Activated CD8-positive, alpha-beta memory T cell treated with anti-CD3 and anti-CD28 coated beads, Interleukin-2, amount 10 ng/mL, durations not matched to agents 7 days and 5 days (primary cell): ENCODE measurements around the gene CSMD2. TPM values are rescaled to one million over a fixed set of nuclear protein-coding genes. Genes with fewer than 3 reads are reported as not detected.

Experiments
- ATAC-seq: fragments of 150-1000 bp; cut with Tn5 transposase; one replicate; pipeline ENCODE4 v1.10.0; 2021; ENCODE audit warnings: moderate library complexity
- CTCF ChIA-PET: fragments of 350-600 bp; sonication (Branson Sonifier 250); formaldehyde crosslinking; loops from one replicate; lab custom pipeline; 2021; ENCODE audit warnings: antibody characterized with exemption; lab: Charles Lee
- DNase-seq: peaks from one replicate; pipeline ENCODE4 v3.0.0-alpha.2; 2020
- H3K27ac Mint-ChIP-seq: one replicate; pipeline ENCODE4 v1.8.0; 2021; ENCODE audit warnings: mild to moderate bottlenecking, mixed read lengths
- H3K27me3 Mint-ChIP-seq: one replicate; pipeline ENCODE4 v1.8.0; 2021; ENCODE audit warnings: mixed read lengths
- H3K36me3 Mint-ChIP-seq: one replicate; pipeline ENCODE4 v1.8.0; 2021; ENCODE audit warnings: mild to moderate bottlenecking, mixed read lengths
- H3K4me1 Mint-ChIP-seq: one replicate; pipeline ENCODE4 v1.8.0; 2021; ENCODE audit warnings: mixed read lengths
- H3K4me3 Mint-ChIP-seq: one replicate; pipeline ENCODE4 v1.8.0; 2021; ENCODE audit warnings: mild to moderate bottlenecking, moderate library complexity, mixed read lengths
- H3K9me3 Mint-ChIP-seq: one replicate; pipeline ENCODE4 v1.8.0; 2022; ENCODE audit warnings: low read depth, mixed read lengths
- total RNA-seq, 2 experiments: library from RNA; stranded (reverse); gene quantifications; one replicate each; pipeline ENCODE4 v1.2.3, GENCODE V29; 2021

The CSMD2 gene
- total RNA-seq, 2 experiments from 2014 or later = not detected

- Mint-ChIP-seq H3K9me3 (no peaks in the 10 kb centered on the region), H3K4me3 (no peak within 1 kb of the TSS), H3K27me3 (peaks cover 5% of the 10 kb centered on the region), H3K36me3 (no peaks in the 10 kb centered on the region), H3K4me1 (peaks cover 9% of the 10 kb centered on the region), H3K27ac (no peak within 1 kb of the TSS)
- ATAC-seq (no peak), DNase-seq (no peak)
- CTCF ChIA-PET = no interaction called here
Observed at GRCh38 chr1:33863779-33864178, 301.3 kb downstream of the CSMD2 start, which contains the start of gene HMGB4. HMGB4 (plus strand) TSS chr1:33864079; CDS start chr1:33864192, 113 bp downstream.

GRCh38 chr1:33860671-33861070 lies 304.4 kb downstream of the CSMD2 start:
- H3K27ac Mint-ChIP-seq = no peak overlapping the region
- CTCF ChIA-PET = no interaction called here
- H3K36me3 Mint-ChIP-seq = no peaks in the 10 kb centered on the region
- peaks cover 5% of the 10 kb centered on the region for H3K27me3 Mint-ChIP-seq
- no peaks in the 10 kb centered on the region for H3K4me1 Mint-ChIP-seq
- H3K9me3 Mint-ChIP-seq = no peaks in the 10 kb centered on the region
- ATAC-seq (no peak), DNase-seq (no peak)
- H3K4me3 Mint-ChIP-seq = no peak overlapping the region

- H3K27me3 Mint-ChIP-seq = peaks cover 8% of the 10 kb centered on the region
- H3K9me3 Mint-ChIP-seq = no peaks in the 10 kb centered on the region
- no peaks in the 10 kb centered on the region for H3K4me1 Mint-ChIP-seq
- DNase-seq (no peak), ATAC-seq (no peak)
- no peaks in the 10 kb centered on the region for H3K36me3 Mint-ChIP-seq
- H3K4me3 Mint-ChIP-seq = no peak overlapping the region
- H3K27ac Mint-ChIP-seq = no peak overlapping the region
- CTCF ChIA-PET = no interaction called here
Observed at GRCh38 chr1:33854091-33854490, 310.9 kb downstream of the CSMD2 start.

GRCh38 chr1:33853431-33853830 lies 311.6 kb downstream of the CSMD2 start:
- no peaks in the 10 kb centered on the region for H3K9me3 Mint-ChIP-seq
- no peak for ATAC-seq
- no peak overlapping the region for H3K27ac Mint-ChIP-seq
- H3K36me3 Mint-ChIP-seq = no peaks in the 10 kb centered on the region
- peaks cover 8% of the 10 kb centered on the region for H3K27me3 Mint-ChIP-seq
- no peaks in the 10 kb centered on the region for H3K4me1 Mint-ChIP-seq
- CTCF ChIA-PET = no interaction called here
- DNase-seq = no peak
- no peak overlapping the region for H3K4me3 Mint-ChIP-seq

DNA sequence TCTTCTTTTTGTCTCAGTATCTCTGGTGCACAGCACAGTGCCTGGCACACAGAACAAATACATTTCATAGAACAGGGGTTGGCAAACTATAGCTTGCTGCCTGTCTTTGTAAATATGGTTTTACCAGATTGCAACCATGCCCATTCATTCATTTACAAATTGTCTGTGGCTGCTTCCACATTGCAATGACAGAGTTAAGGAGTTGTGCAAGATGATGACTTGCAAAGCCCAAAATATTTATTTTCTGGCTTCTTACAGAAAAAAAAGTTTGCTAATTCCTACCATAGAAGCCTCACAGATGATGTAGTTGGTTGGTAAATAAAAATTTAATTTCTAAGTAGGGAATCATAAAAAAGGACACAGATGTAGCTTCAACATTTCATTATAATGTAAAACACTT lies 312.3 kb downstream of the CSMD2 start:
- H3K9me3 Mint-ChIP-seq = no peaks in the 10 kb centered on the region
- no peak overlapping the region for H3K4me3 Mint-ChIP-seq
- H3K36me3 Mint-ChIP-seq = no peaks in the 10 kb centered on the region
- no peak for ATAC-seq
- H3K4me1 Mint-ChIP-seq = no peaks in the 10 kb centered on the region
- peaks cover 8% of the 10 kb centered on the region for H3K27me3 Mint-ChIP-seq
- H3K27ac Mint-ChIP-seq = no peak overlapping the region
- DNase-seq = no peak
- CTCF ChIA-PET = no interaction called here

DNA sequence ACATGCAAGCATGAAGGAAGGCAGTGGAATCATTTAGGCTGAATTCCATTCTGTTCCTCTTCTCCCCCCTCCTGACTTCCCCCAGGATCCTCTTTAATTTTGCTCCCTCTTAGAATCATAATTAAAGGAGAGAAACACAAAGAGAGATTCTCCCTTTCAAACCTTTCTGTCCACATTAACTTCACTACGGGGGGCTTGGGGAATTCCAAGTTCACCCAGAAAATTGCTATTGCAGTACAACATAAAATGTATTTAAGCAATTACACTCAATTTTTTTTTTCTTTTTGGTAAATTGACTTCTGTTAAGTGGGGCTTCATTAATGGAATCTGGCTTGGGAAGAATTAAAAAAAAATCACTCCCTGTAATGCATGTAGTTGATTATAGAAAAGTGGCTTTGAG lies 314.5 kb downstream of the CSMD2 start:
- CTCF ChIA-PET = no interaction called here
- no peaks in the 10 kb centered on the region for H3K9me3 Mint-ChIP-seq
- DNase-seq = no peak
- H3K27me3 Mint-ChIP-seq = peaks cover 8% of the 10 kb centered on the region
- no peaks in the 10 kb centered on the region for H3K4me1 Mint-ChIP-seq
- no peak overlapping the region for H3K4me3 Mint-ChIP-seq
- H3K36me3 Mint-ChIP-seq = no peaks in the 10 kb centered on the region
- ATAC-seq = no peak
- no peak overlapping the region for H3K27ac Mint-ChIP-seq

DNA sequence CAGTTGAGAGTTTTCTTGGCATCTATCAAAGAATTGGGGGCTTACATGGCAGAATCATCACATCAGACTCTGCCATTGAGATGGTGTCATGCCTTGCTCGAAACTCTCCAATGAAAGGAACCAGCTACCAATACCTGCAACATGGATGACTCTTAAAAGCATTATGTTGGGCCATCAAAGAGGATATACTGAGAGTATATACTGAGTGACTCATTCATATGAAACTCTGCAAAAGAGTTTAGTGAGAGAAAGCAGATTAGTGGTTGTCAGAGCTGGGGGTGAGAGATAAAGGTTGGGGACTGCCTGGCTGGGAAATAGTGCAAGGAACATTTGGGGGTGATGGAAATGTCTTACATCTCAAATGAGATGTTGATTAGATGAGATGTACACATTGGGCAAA lies 315.8 kb downstream of the CSMD2 start:
- ATAC-seq (no peak), DNase-seq (no peak)
- H3K27ac Mint-ChIP-seq = no peak overlapping the region
- H3K4me3 Mint-ChIP-seq = no peak overlapping the region
- no peaks in the 10 kb centered on the region for H3K4me1 Mint-ChIP-seq
- no peaks in the 10 kb centered on the region for H3K36me3 Mint-ChIP-seq
- H3K9me3 Mint-ChIP-seq = no peaks in the 10 kb centered on the region
- peaks cover 10% of the 10 kb centered on the region for H3K27me3 Mint-ChIP-seq
- CTCF ChIA-PET = no interaction called here

DNA sequence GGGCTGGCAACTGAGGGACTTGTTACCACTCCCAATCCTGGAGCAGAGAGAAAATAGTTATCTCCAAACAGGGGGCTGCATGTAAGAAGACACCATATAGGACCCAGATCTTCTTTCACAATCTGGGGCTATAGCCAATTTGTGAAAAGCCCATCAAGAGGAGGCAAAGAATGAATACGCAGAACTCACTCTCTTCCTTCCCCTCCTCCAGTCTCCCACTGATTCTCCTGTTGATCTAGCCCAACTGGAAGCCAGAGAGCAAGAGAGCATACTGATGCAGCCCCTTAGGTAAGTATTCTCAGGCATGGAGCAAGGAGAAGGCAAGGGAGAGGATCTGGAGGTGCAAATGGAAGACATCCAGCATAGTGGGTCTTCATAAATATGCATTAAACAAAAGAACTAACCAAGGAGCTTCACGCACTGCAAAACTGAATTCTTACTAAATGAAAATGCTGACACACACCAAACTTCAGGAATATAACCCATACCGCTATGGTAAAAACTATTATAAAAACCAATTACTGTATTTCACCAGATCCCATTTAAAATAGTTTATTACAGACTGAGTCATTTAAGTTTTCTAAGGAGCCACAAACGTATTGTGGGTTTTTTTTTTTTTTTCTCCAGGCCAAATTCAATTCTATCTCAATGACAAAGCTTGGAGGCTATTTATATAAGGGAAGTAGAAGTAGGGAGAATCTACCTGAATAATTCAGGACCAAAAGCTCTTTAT lies 316.7 kb downstream of the CSMD2 start:
- Mint-ChIP-seq H3K4me1 (no peaks in the 10 kb centered on the region), H3K4me3 (no peak overlapping the region), H3K36me3 (no peaks in the 10 kb centered on the region), H3K27ac (no peak overlapping the region), H3K27me3 (peaks cover 10% of the 10 kb centered on the region), H3K9me3 (no peaks in the 10 kb centered on the region)
- no peak for ATAC-seq
- no peak for DNase-seq
- CTCF ChIA-PET = no interaction called here

DNA sequence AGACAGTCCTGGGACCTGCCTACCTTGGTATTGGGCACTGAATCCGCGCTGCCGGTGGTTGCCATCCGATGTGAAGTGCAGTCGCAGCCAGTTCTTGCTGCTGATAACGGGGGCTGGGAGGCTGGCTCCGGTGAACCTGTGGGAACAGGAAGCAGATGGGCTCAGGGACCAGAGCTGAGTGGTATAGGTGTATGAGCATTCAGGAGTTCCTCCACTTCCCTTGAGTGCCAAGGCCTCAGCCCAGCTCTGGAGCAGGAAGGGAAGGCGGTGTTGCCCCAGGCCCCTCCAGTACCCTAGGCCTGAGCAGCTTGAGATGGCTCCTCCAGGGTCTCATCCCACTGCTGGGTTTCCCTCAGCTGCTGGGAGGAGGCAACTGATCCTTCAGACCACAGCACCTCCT lies 318.2 kb downstream of the CSMD2 start:
- H3K9me3 Mint-ChIP-seq = no peaks in the 10 kb centered on the region
- ATAC-seq (no peak), DNase-seq (no peak)
- H3K36me3 Mint-ChIP-seq = no peaks in the 10 kb centered on the region
- H3K27ac Mint-ChIP-seq = no peak overlapping the region
- no peaks in the 10 kb centered on the region for H3K4me1 Mint-ChIP-seq
- no peak overlapping the region for H3K4me3 Mint-ChIP-seq
- CTCF ChIA-PET = no interaction called here
- peaks cover 9% of the 10 kb centered on the region for H3K27me3 Mint-ChIP-seq

DNA sequence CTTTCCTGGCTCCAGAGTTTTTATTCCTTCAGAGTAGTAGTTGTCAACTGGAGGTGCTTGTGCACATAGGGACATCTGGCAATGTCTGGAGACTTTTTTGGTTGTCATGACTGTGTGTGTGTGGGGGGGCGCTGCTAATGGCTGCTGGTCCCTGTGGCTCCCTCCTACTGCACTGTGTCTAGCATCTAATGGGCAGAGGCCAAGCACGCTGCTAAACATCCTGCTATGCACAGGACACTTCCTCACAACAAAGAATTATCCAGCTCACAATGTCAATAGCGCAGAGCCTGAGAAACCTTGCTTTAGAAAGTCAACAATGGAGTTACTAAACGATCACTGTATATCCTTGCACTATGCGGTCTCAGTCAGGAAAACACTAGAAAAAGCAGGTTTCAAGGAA lies 320.9 kb downstream of the CSMD2 start:
- Mint-ChIP-seq H3K36me3 (no peaks in the 10 kb centered on the region), H3K4me3 (no peak overlapping the region), H3K9me3 (no peaks in the 10 kb centered on the region), H3K27ac (no peak overlapping the region), H3K4me1 (no peaks in the 10 kb centered on the region), H3K27me3 (peaks cover 9% of the 10 kb centered on the region)
- ATAC-seq (no peak), DNase-seq (no peak)
- CTCF ChIA-PET = no interaction called here

GRCh38 chr1:33842348-33842747 lies 322.7 kb downstream of the CSMD2 start:
- Mint-ChIP-seq H3K4me1 (no peaks in the 10 kb centered on the region), H3K27ac (no peak overlapping the region), H3K9me3 (no peaks in the 10 kb centered on the region), H3K4me3 (no peak overlapping the region), H3K27me3 (peaks cover 7% of the 10 kb centered on the region), H3K36me3 (no peaks in the 10 kb centered on the region)
- no peak for DNase-seq
- CTCF ChIA-PET = no interaction called here
- no peak for ATAC-seq

DNA sequence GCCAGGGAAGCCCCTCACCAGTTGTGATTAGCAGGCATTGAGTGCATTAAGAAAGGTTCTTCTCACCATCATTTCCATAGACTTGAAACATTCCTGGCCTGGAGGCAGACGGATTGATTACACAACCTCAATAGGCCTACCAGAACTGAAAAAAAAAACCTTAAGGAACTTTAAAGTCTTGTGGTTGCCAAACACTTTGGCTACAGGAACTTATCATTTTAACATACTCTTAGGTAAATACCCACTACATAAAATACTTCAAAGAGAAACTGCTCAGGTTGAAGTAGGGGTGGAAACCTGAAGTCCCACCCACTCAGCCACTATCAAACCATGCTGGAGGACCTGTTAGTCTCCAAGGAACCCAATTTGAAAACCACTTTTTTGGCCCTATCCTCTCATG lies 323.5 kb downstream of the CSMD2 start:
- ATAC-seq (no peak), DNase-seq (no peak)
- H3K36me3 Mint-ChIP-seq = no peaks in the 10 kb centered on the region
- no peak overlapping the region for H3K27ac Mint-ChIP-seq
- H3K4me3 Mint-ChIP-seq = no peak overlapping the region
- H3K27me3 Mint-ChIP-seq = peaks cover 7% of the 10 kb centered on the region
- H3K9me3 Mint-ChIP-seq = no peaks in the 10 kb centered on the region
- H3K4me1 Mint-ChIP-seq = no peaks in the 10 kb centered on the region
- CTCF ChIA-PET = no interaction called here

- DNase-seq (no peak), ATAC-seq (no peak)
- no peaks in the 10 kb centered on the region for H3K4me1 Mint-ChIP-seq
- no peak overlapping the region for H3K4me3 Mint-ChIP-seq
- no peaks in the 10 kb centered on the region for H3K9me3 Mint-ChIP-seq
- no peaks in the 10 kb centered on the region for H3K36me3 Mint-ChIP-seq
- CTCF ChIA-PET = no interaction called here
- H3K27ac Mint-ChIP-seq = no peak overlapping the region
- H3K27me3 Mint-ChIP-seq = peaks cover 5% of the 10 kb centered on the region
Observed at GRCh38 chr1:33837635-33838034, 327.4 kb downstream of the CSMD2 start.

GRCh38 chr1:33836911-33837310 lies 328.1 kb downstream of the CSMD2 start:
- CTCF ChIA-PET = no interaction called here
- no peak for ATAC-seq

More at GRCh38 chr1:33836911-33837310, 328.1 kb downstream of the CSMD2 start:
- DNase-seq = no peak
- no peak overlapping the region for H3K4me3 Mint-ChIP-seq
- no peaks in the 10 kb centered on the region for H3K36me3 Mint-ChIP-seq
- no peaks in the 10 kb centered on the region for H3K4me1 Mint-ChIP-seq
- H3K27ac Mint-ChIP-seq = no peak overlapping the region
- peaks cover 3% of the 10 kb centered on the region for H3K27me3 Mint-ChIP-seq
- H3K9me3 Mint-ChIP-seq = no peaks in the 10 kb centered on the region
